Stimulated activated naive CD8-positive, alpha-beta T cell treated with anti-CD3 and anti-CD28 coated beads, Interleukin-15, amount 100 ng/mL, for 72 hours (primary cell): Measurements from ENCODE around the gene CYP4B1.

ENCODE experiments used
- ATAC-seq: fragments of 150-1000 bp; cut with Tn5 transposase; 2 replicates; pipeline ENCODE4 v1.10.0; 2021; ENCODE audit warnings: mild to moderate bottlenecking, moderate library complexity
- DNase-seq, 2 donors: peaks; one replicate each; pipeline ENCODE4 v3.0.0; 2021 to 2022
- H3K27ac Mint-ChIP-seq, 2 donors: one replicate each; pipeline ENCODE4 v1.8.0; 2022; ENCODE audit warnings: mild to moderate bottlenecking in 2 of 2, mixed read lengths in 2 of 2, moderate library complexity in 2 of 2
- H3K27me3 Mint-ChIP-seq: one replicate; pipeline ENCODE4 v1.8.0; 2022; ENCODE audit warnings: mixed read lengths
- H3K4me1 Mint-ChIP-seq: one replicate; pipeline ENCODE4 v1.8.0; 2022; ENCODE audit warnings: mild to moderate bottlenecking, mixed read lengths
- H3K4me3 Mint-ChIP-seq, 2 donors: one replicate each; pipeline ENCODE4 v1.8.0; 2022; ENCODE audit warnings: mild to moderate bottlenecking in 2 of 2, mixed read lengths in 2 of 2, moderate library complexity in 1 of 2
- H3K9me3 Mint-ChIP-seq, 2 donors: one replicate each; pipeline ENCODE4 v1.8.0; 2022; ENCODE audit warnings: mixed read lengths in 2 of 2

Gene CYP4B1

DNA sequence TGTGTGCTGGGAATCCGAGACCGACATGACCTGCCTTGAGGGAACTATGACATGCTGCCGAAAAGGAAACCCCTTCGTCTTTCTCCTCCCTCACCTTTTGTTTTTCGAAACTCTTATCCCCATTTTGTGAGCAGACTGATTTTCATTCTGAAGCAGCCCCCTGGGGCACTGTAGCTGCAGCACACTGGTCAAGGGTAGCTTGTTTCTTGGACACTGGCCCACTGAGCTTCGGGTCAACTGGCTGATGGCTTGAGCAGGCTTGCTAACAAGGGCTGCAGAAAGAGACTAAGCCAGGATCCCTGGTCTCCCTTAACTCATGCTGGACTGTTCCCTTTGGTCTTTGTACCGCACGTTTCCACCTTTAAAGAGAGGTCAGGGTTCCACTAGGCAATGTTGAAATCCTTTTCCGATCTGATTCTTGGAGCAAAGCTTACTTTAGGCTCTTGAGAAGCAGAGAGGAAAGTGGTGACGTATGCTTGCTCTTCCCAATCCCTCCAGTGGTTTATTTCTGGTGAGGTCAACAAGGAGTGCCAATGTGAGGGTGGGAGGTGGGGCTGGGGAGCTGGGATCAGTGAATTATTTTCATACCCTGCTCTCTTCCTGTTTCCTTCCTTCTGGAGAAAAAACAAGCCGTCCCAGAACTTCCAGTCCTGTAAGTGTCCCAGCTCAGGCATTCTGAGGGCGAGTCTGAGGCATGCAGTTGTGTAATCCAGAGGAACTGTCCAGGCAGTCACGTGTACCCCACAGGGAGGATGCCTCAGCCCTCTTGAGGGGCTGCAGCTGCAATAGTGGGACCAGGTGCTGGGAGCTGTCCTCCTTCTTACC is 7.6 kb downstream of the CYP4B1 start:
- no peaks in the 10 kb centered on the region for H3K9me3 Mint-ChIP-seq
- no peak for DNase-seq
- no peak overlapping the region for H3K27ac Mint-ChIP-seq
- no peaks in the 10 kb centered on the region for H3K4me1 Mint-ChIP-seq
- no peak for ATAC-seq
- no peak overlapping the region for H3K4me3 Mint-ChIP-seq
- H3K27me3 Mint-ChIP-seq, result peaks cover 8% of the 10 kb centered on the region

DNA sequence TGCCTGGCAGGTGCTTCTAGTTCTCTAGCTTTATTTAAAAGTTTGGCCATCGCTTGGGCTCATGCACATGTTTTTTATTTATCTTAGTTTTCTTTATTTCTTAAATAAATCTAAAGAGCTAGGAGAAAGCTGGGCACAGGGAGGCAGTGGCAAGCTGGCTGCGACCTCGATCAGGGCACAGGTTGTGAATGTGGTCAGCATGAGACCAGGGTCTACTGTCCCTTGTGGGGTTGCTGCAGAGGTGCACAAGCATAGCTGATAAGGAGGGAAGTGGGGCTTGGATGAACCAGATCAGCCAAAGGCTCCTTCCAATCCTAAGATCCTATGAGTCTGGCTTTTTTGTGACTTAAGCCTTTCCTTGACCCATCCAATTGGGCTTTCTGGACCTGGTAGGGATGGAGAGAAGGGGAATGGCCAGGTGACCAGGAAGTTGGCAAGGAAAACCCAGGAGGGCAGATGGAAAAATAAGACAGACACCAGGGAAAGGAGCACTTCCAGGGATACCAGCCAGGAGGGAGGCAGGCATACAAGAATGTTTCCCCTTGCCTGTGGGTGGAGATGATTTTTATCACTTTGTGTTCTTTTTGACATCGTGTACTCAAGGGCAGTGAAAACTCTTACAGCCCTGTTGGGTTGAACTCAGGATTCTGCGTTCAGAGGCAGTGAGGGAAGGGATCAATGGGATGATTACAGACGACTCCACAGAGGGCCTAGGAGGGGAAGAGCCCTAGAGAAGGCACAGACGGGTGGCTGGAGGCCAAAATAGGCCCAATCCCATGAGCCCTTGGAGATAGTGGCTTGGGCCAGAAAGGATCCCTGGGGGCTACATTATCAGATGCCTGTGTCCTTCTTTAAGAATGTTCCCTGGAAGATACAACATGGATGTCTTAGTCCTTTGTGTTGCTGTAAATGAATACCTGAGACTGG is 8.5 kb downstream of the CYP4B1 start:
- no peak overlapping the region for H3K27ac Mint-ChIP-seq
- H3K27me3 Mint-ChIP-seq, result peaks cover 8% of the 10 kb centered on the region
- H3K4me3 Mint-ChIP-seq, result no peak overlapping the region
- no peak for ATAC-seq
- DNase-seq, result no peak
- no peaks in the 10 kb centered on the region for H3K9me3 Mint-ChIP-seq
- H3K4me1 Mint-ChIP-seq, result no peaks in the 10 kb centered on the region

DNA sequence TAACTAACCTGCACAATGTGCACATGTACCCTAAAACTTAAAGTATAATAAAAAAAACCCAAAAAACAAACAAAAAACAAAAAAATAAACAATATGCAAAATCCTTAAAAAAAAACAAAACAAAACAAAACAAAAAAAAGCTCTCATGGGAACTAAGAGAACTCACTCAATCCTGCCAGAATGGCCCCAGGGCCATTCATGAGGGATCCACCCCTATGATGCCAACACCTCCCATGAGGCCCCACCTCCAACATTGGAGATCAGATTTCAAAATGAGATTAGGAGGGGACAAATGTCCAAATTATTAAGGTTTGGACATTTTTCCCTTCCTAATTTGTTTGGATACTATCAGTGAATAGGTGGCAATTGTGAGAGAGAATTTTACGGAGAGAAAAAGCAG is 10.2 kb downstream of the CYP4B1 start:
- ATAC-seq (no peak), DNase-seq (no peak)
- no peak overlapping the region for H3K4me3 Mint-ChIP-seq
- H3K27ac Mint-ChIP-seq, result no peak overlapping the region
- H3K9me3 Mint-ChIP-seq, result no peaks in the 10 kb centered on the region
- no peaks in the 10 kb centered on the region for H3K4me1 Mint-ChIP-seq
- H3K27me3 Mint-ChIP-seq, result peaks cover 8% of the 10 kb centered on the region

DNA sequence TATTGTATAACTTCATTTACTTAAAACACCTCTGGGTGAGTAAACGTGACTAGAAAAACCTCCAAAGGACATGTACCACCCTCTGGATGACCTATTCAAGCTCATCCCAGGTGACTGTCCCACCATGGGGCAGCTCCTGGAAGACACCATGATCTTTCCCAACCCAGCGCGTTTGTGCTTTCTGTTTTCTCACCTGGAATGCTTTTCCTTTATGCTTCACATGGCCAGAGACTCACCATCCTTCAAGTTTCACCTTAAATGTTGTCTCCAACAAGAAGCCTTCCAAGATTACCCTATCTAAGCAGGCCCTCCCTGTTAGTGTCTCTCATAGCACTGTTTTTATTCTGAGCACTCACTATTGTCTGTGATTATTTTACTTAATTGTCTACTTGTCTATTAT is 11.1 kb downstream of the CYP4B1 start:
- H3K4me1 Mint-ChIP-seq, result no peaks in the 10 kb centered on the region
- H3K9me3 Mint-ChIP-seq, result no peaks in the 10 kb centered on the region
- peaks cover 8% of the 10 kb centered on the region for H3K27me3 Mint-ChIP-seq
- no peak for ATAC-seq
- no peak overlapping the region for H3K4me3 Mint-ChIP-seq
- no peak overlapping the region for H3K27ac Mint-ChIP-seq
- no peak for DNase-seq

DNA sequence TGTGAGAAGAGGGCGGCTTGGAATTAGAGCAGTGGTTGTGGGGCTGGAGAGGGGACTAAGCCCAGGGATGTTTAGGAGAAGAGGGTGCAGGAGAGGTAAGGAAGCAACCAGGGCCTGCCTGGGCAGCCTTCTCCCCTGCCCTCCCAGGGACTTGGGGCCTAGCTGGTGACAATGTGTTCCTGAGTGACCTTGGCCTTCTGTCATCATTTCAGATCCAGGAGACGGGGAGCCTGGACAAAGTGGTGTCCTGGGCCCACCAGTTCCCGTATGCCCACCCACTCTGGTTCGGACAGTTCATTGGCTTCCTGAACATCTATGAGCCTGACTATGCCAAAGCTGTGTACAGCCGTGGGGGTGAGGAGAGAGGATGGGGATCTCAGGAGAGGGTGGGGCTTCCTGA is 11.8 kb downstream of the CYP4B1 start:
- Mint-ChIP-seq H3K27ac (peak overlapping the region in 1 of 2 donors; percentile 7), H3K4me3 (no peak overlapping the region), H3K4me1 (no peaks in the 10 kb centered on the region), H3K9me3 (no peaks in the 10 kb centered on the region), H3K27me3 (peaks cover 4% of the 10 kb centered on the region)
- DNase-seq (no peak), ATAC-seq (no peak)

DNA sequence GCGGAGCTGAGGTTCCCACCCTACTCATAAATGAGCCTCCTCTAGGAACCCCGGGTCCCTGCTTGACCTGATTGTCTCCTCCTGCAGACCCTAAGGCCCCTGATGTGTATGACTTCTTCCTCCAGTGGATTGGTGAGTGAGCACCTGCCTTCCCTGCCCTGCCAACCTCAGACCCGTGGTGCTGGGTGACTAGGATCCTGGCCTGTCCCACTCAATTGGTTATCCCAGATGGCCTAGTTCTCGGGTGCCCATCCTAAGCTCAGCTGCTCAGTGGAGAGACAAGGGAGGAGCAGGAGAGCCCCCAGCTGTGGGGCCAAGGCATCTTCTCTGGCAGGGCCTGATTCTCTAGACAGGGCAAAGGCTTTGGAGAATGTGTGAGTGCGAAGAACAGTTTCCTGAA is 12.2 kb downstream of the CYP4B1 start:
- H3K9me3 Mint-ChIP-seq, result no peaks in the 10 kb centered on the region
- no peak overlapping the region for H3K27ac Mint-ChIP-seq
- no peaks in the 10 kb centered on the region for H3K27me3 Mint-ChIP-seq
- no peak for DNase-seq
- no peak overlapping the region for H3K4me3 Mint-ChIP-seq
- no peaks in the 10 kb centered on the region for H3K4me1 Mint-ChIP-seq
- no peak for ATAC-seq

DNA sequence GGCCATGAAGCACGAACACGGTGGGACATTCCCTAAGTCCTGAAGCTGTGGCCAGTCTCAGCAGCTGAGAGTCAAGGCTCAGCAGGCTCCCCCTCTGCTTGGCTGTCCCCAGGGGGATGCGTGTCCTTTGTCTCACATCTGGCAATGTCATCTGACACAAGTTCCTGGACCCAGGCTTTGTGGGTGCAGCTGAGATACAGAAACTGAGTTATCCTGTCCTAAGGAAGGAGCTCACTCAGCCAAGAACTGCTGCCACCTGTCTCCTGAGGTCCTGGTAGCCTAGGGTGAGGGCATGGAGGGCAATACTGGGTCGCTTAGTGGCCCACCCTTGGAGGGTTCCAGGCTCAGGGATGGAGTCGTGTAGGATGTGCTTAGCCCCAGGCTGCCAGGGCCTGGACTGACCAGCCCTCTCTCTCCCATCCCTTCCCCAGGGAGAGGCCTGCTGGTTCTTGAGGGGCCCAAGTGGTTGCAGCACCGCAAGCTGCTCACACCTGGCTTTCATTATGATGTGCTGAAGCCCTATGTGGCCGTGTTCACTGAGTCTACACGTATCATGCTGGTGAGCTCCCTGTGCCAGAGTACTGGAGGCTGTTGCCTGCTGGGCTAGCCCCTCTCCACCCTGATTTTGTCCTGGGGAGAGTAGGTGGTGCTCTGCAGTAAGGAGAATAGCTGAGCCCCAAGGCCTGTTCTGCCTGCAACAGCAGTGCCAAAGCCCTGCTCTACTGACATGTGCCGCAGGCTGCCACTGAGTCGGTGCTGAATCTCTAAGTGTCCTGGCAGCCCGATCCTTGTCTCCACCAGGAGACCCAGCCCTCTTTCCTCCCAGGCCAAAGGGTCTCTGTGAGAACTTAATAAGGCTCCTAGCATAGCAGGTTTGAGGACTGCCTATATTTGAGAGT is 13.5 kb downstream of the CYP4B1 start:
- Mint-ChIP-seq H3K27ac (no peak overlapping the region), H3K4me3 (no peak overlapping the region), H3K9me3 (no peaks in the 10 kb centered on the region), H3K4me1 (no peaks in the 10 kb centered on the region), H3K27me3 (no peaks in the 10 kb centered on the region)
- no peak for DNase-seq
- ATAC-seq, result peak; percentile 23

DNA sequence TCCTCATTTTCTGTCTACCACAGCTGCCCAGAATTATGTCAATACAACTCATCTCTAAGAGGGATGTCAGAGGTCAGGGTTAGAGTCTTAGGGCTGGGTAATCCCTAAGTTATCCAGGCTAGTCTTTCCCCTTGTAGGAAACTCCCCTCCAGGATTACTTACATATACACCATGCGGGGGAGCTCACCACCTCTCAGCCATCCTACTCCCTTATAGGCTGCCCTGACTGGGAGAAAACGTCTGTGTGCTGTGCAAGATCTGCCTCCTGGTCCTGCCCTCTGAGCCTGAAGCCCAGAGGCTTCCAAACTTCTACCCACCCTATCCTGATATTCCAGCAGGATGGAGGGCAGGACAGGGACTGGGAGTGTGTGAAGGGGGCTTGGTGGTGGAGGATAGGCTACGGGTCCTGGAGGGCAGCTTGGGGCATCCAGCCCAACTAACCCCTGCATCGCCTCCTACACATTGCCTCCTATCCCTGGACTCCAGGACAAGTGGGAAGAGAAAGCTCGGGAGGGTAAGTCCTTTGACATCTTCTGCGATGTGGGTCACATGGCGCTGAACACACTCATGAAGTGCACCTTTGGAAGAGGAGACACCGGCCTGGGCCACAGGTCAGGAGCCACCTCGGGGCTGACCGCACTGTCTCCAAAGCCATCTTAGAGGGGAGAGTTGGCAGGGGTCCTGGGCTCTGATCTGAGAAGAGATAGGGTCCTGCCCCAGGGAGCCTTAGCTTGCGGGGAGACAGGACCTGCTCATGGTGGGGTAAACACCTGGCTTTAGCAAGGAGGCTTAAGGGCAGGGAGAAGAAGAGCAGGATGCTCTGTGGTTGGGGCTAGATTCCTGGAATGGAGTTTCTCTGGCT is 14.4 kb downstream of the CYP4B1 start:
- H3K4me3 Mint-ChIP-seq, result no peak overlapping the region
- H3K27ac Mint-ChIP-seq, result no peak overlapping the region
- no peaks in the 10 kb centered on the region for H3K9me3 Mint-ChIP-seq
- no peaks in the 10 kb centered on the region for H3K4me1 Mint-ChIP-seq
- DNase-seq (no peak), ATAC-seq (no peak)
- H3K27me3 Mint-ChIP-seq, result no peaks in the 10 kb centered on the region

DNA sequence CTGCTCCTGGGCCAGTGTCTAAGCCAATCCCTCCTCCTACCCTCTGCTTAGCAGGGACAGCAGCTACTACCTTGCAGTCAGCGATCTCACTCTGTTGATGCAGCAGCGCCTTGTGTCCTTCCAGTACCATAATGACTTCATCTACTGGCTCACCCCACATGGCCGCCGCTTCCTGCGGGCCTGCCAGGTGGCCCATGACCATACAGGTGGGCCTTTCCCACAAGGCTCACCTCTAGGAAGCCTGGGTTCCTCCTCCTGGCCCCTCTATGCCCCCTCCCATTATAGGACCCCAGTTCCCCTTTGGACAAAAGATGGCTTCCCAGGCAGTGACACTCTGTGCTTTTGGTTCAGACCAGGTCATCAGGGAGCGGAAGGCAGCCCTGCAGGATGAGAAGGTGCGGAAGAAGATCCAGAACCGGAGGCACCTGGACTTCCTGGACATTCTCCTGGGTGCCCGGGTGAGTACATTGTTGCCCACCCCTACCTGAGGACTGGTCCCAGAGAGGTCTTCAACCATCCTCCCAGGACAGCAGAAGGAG is 15.1 kb downstream of the CYP4B1 start:
- no peaks in the 10 kb centered on the region for H3K9me3 Mint-ChIP-seq
- no peak overlapping the region for H3K4me3 Mint-ChIP-seq
- H3K27ac Mint-ChIP-seq, result no peak overlapping the region

DNA sequence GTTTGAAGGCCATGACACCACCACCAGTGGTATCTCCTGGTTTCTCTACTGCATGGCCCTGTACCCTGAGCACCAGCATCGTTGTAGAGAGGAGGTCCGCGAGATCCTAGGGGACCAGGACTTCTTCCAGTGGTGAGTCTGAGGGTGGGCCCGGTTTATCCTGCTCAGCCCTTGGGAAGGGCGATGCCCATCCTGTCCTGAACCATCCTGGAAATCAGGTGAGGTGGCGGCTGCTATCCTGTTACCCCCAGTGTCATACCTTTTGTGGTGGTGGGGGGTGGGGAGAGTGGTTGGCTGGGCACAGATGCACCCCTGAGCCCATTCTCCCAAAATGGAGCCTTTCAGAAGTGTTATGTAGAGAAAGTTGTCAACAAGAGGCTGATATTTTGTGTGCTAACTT is 16.3 kb downstream of the CYP4B1 start:
- no peak overlapping the region for H3K4me3 Mint-ChIP-seq
- no peak overlapping the region for H3K27ac Mint-ChIP-seq
- H3K9me3 Mint-ChIP-seq, result no peaks in the 10 kb centered on the region
- no peaks in the 10 kb centered on the region for H3K4me1 Mint-ChIP-seq
- ATAC-seq (no peak), DNase-seq (no peak)
- H3K27me3 Mint-ChIP-seq, result peaks cover 10% of the 10 kb centered on the region

More for the DNA sequence above, 15.1 kb downstream of the CYP4B1 start:
- Mint-ChIP-seq H3K4me1 (no peaks in the 10 kb centered on the region), H3K27me3 (no peaks in the 10 kb centered on the region)
- DNase-seq, result no peak
- no peak for ATAC-seq

DNA sequence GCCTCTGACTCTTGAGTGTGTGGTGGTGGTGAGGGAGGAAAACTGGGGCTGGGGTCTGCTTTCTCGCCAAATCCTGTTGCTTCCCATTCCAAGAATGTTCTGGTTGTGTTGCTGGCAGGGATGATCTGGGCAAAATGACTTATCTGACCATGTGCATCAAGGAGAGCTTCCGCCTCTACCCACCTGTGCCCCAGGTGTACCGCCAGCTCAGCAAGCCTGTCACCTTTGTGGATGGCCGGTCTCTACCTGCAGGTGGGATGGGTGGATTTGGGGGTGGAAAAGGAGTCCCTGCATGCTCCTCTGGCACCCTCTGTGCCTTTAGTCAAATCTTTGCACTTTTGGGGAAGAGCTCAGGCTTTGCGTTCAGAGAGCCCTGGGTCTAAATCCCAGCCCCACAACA is 18.1 kb downstream of the CYP4B1 start:
- Mint-ChIP-seq H3K9me3 (no peaks in the 10 kb centered on the region), H3K27me3 (peaks cover 17% of the 10 kb centered on the region)
- ATAC-seq, result no peak

DNA sequence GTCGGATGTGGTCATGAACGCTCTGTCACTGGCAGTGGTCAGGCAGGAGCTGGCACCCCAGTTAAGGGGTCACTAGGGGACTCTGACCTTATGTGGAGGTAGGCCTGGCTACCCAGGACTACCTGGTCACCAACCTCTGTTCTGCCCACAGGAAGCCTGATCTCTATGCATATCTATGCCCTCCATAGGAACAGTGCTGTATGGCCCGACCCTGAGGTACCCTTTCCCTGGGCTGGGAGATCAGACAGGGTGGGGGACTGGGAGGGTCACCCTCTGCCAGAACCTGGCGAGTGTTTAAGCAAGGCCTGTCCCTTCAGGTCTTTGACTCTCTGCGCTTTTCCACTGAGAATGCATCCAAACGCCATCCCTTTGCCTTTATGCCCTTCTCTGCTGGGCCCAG is 19.0 kb downstream of the CYP4B1 start:
- ATAC-seq (no peak), DNase-seq (no peak)
- H3K27me3 Mint-ChIP-seq, result peaks cover 26% of the 10 kb centered on the region
- H3K4me3 Mint-ChIP-seq, result no peak overlapping the region
- H3K9me3 Mint-ChIP-seq, result no peaks in the 10 kb centered on the region
- no peaks in the 10 kb centered on the region for H3K4me1 Mint-ChIP-seq
- H3K27ac Mint-ChIP-seq, result no peak overlapping the region

More for the DNA sequence above, 18.1 kb downstream of the CYP4B1 start:
- Mint-ChIP-seq H3K4me3 (no peak overlapping the region), H3K4me1 (no peaks in the 10 kb centered on the region), H3K27ac (no peak overlapping the region)
- no peak for DNase-seq

DNA sequence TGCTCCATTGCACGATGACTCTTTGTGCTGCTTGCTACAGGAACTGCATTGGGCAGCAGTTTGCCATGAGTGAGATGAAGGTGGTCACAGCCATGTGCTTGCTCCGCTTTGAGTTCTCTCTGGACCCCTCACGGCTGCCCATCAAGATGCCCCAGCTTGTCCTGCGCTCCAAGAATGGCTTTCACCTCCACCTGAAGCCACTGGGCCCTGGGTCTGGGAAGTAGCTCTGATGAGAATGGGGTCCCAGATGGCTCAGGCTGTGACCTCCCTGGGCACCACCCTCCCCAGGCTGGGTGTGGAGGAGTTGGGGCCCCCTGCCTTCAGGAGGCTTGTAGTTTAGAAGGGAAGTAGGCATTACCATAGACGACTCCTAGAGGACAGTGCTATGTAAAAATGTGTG is 19.7 kb downstream of the CYP4B1 start:
- peaks cover 30% of the 10 kb centered on the region for H3K27me3 Mint-ChIP-seq
- no peak for DNase-seq
- H3K4me3 Mint-ChIP-seq, result no peak overlapping the region
- no peaks in the 10 kb centered on the region for H3K9me3 Mint-ChIP-seq
- H3K27ac Mint-ChIP-seq, result no peak overlapping the region
- ATAC-seq, result no peak
- no peaks in the 10 kb centered on the region for H3K4me1 Mint-ChIP-seq

DNA sequence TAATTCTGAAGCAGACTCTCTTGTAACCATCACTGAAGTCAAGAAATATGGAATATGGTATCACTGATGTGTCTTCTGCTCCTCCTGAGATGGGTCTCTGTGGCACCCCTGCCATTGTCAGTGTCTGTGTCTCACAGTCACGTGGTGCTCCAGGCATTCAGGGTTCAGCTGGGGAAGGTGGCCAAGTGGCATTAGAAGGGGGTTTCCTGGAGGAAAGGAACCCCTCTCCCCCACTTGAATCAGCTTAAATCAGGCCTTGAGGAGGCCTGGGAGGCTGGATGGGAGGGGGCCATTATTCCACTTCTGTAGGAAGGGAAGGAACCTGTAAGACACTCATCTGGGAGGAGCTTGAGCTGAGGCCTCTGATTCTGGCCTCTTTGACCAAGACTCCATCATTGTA is 20.5 kb downstream of the CYP4B1 start:
- peaks cover 30% of the 10 kb centered on the region for H3K27me3 Mint-ChIP-seq
- H3K27ac Mint-ChIP-seq, result peak overlapping the region in 1 of 2 donors; percentile 34
- H3K9me3 Mint-ChIP-seq, result no peaks in the 10 kb centered on the region
- no peaks in the 10 kb centered on the region for H3K4me1 Mint-ChIP-seq
- no peak overlapping the region for H3K4me3 Mint-ChIP-seq
- no peak for ATAC-seq
- DNase-seq, result no peak
